HG03521 (cell line): ENCODE measurements around the gene ERMARD.

ENCODE experiments used
- ATAC-seq: cut with Tn5 transposase; IDR thresholded peaks from one replicate; pipeline ENCODE4 v1.9.1; 2021; ENCODE audit warnings: mild to moderate bottlenecking, moderate library complexity; ENCODE audit not compliant: unreplicated experiment

Gene ERMARD

GRCh38 chr6:169824848-169825557, 73.6 kb downstream of the ERMARD start:
- no peak for ATAC-seq

DNA sequence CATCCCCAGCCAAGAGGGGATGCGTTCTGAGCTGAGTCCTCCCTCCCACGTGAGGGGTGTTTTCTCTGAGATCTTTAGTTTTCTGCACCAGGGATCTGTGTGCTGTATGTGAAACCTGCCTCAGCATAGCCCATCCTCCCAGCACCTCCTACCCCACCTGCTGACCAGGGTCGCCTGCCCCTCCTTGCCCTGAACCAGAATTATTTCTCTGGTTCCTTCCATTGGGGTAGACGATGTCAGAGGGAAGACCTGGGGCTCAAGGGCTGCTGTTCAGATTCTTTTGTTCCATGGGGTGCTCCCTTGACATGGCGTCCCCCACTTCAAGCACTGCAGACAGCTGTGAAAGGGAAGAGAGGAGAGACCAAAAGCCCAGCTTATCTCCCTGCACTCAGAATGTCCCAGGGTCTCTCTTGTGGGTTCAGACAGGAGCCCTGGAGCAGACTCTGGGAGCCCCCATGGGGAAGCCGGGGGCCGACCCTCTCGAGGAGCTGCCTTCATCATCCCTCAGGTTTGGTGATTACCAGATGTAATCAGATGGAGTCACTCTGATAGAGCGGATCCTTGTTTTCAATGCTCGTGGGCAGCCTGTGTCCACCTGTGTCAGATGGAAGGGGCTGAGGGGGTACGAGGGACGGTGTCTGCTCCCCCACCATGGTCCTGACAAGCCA, 74.3 kb downstream of the ERMARD start:
- no peak for ATAC-seq

DNA sequence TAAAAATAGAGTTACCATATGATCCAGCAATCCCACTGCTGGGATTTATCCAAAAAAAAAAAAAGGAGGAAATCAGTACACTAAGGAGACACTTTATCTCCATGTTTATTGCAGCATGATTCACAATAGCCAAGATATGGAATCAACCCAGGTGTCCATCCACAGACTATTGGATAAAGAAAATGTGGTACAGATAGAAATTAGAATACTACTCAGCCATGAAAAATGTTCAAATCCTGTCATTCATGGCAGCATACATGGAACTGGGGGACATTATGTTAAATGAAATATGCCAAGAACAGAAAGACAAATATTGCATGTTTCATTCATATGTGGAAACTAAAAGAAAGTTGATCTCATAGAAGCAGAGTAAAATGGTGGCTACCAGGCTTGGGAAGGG, 75.3 kb downstream of the ERMARD start:
- ATAC-seq = no peak

GRCh38 chr6:169827290-169827717, 75.9 kb downstream of the ERMARD start:
- no peak for ATAC-seq

GRCh38 chr6:169828176-169828575, 76.8 kb downstream of the ERMARD start:
- no peak for ATAC-seq

DNA sequence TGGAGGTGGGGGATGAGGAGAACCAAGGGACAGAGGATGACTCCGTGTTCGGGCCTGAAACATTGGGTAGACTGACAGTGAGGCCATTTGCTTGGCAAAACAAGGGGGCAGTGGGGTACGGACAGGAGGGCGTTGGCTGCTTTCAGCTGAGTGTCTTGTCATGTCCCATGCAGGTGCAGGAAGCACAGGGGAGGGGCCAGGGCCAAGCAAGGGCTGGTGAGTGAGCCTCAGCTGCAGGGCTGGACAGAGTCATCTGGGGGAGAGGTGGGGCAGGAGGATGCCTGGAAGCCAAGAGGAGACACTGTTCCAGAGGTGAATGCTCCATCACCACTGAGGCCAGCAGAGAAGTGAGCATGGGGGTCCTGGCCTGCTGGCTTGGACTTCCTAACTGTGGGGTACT, 78.4 kb downstream of the ERMARD start:
- ATAC-seq = no peak

GRCh38 chr6:169830876-169831275, 79.5 kb downstream of the ERMARD start:
- no peak for ATAC-seq
